Activated CD8-positive, alpha-beta memory T cell treated with anti-CD3 and anti-CD28 coated beads, Interleukin-2, amount 50 U/mL, for 24 hours (primary cell): ENCODE data around the gene ETV1.
"Not testable (repeated sequence)": the region's sequence is repeated elsewhere in the genome, so short reads cannot be mapped to it uniquely, and the experiment has no call there.

ENCODE experiments used
- DNase-seq: peaks from one replicate; pipeline ENCODE4 v3.0.0-alpha.2; 2020; ENCODE audit errors: extremely low read depth

Gene ETV1

GRCh38 chr7:13932131-13932530 lies 57.3 kb downstream of the ETV1 start:
- DNase-seq = no peak

GRCh38 chr7:13921062-13921461 lies 68.4 kb downstream of the ETV1 start:
- no peak for DNase-seq

- no peak for DNase-seq
Observed at GRCh38 chr7:13920053-13920697, 69.3 kb downstream of the ETV1 start.

GRCh38 chr7:13918333-13918732 lies 71.1 kb downstream of the ETV1 start:
- DNase-seq = not testable (repeated sequence)

GRCh38 chr7:13917103-13917502 lies 72.4 kb downstream of the ETV1 start:
- DNase-seq = not testable (repeated sequence)

- DNase-seq = no peak
Observed at GRCh38 chr7:13915891-13916290, 73.6 kb downstream of the ETV1 start.

GRCh38 chr7:13912715-13913278 lies 76.7 kb downstream of the ETV1 start:
- no peak for DNase-seq

- DNase-seq = no peak
Observed at GRCh38 chr7:13911909-13912308, 77.6 kb downstream of the ETV1 start.

- DNase-seq = no peak
Observed at GRCh38 chr7:13910805-13911551, 78.5 kb downstream of the ETV1 start.

GRCh38 chr7:13908667-13909397 lies 80.6 kb downstream of the ETV1 start:
- DNase-seq = no peak

GRCh38 chr7:13907831-13908230 lies 81.6 kb downstream of the ETV1 start:
- no peak for DNase-seq

- no peak for DNase-seq
Observed at GRCh38 chr7:13904689-13905088, 84.8 kb downstream of the ETV1 start.

- no peak for DNase-seq
Observed at GRCh38 chr7:13904007-13904406, 85.5 kb downstream of the ETV1 start.

- DNase-seq = no peak
Observed at GRCh38 chr7:13901577-13901976, 87.9 kb downstream of the ETV1 start.

- DNase-seq = no peak
Observed at GRCh38 chr7:13898957-13899670, 90.4 kb downstream of the ETV1 start.

- no peak for DNase-seq
Observed at GRCh38 chr7:13897819-13898218, 91.6 kb downstream of the ETV1 start.

- DNase-seq = no peak
Observed at GRCh38 chr7:13894954-13895353, 94.5 kb downstream of the ETV1 start.

GRCh38 chr7:13894377-13894776 lies 95.1 kb downstream of the ETV1 start:
- no peak for DNase-seq

- DNase-seq = no peak
Observed at GRCh38 chr7:13890793-13891192, 98.7 kb downstream of the ETV1 start.

GRCh38 chr7:13886356-13886755 lies 103.1 kb downstream of the ETV1 start:
- DNase-seq = no peak

GRCh38 chr7:13882051-13882450 lies 107.4 kb downstream of the ETV1 start:
- DNase-seq = no peak

- DNase-seq = no peak
Observed at GRCh38 chr7:13880789-13881188, 108.7 kb downstream of the ETV1 start.
